ENCODE data around the gene MRPL43. TPM values are rescaled to one million over a fixed set of nuclear protein-coding genes. Genes with fewer than 3 reads are reported as not detected.

MRPL43 gene
- total and polyA plus RNA-seq, 2 experiments from 2014 or later: 83.5 to 145 TPM

GRCh38 chr10:100986623-100986951 lies 710 bp downstream of the MRPL43 start:
- H3K27ac ChIP-seq: no peak overlapping the region

GRCh38 chr10:100985336-100985735 lies 2.0 kb downstream of the MRPL43 start:
- peaks cover 4% of the 10 kb centered on the region; the same call in 1 of the 2 replicates for H3K36me3 ChIP-seq (ENCODE audit: low read depth)
- peaks cover 15% of the 10 kb centered on the region; the same call in 1 of the 2 replicates for H3K4me1 ChIP-seq (ENCODE audit: insufficient read depth)
- no peaks in the 10 kb centered on the region for H3K9me2 ChIP-seq (ENCODE audit: insufficient read depth)
- no peak overlapping the region for H2AFZ ChIP-seq
- in situ Hi-C loops (cut with MboI): no loop called here
- H3K27ac ChIP-seq: no peak overlapping the region
- 78 to 79% methylated on average over 5 of the region's 5 CpGs for WGBS, 2 experiments (ENCODE audit: low coverage in 1 of 2, low lambda C conversion rate in 2 of 2, missing lambda C conversion rate in 2 of 2)
- TF ChIP-seq EZH2 (IDR thresholded peaks at IDR 0.05; ENCODE audit: insufficient read depth, poor library complexity, severe bottlenecking): no peak
- peaks cover 52% of the 10 kb centered on the region for H3K79me2 ChIP-seq (ENCODE audit: insufficient read depth)
- H3K4me2 ChIP-seq (ENCODE audit: unreplicated experiment): no peak overlapping the region
- no peaks in the 10 kb centered on the region for H3K9me3 ChIP-seq (ENCODE audit: low read depth)
- H3K27me3 ChIP-seq (replicated peaks; ENCODE audit: insufficient read depth): no peaks in the 10 kb centered on the region
- H3K9ac ChIP-seq: no peak overlapping the region
- no peaks in the 10 kb centered on the region for H3F3A ChIP-seq (ENCODE audit: insufficient read depth)
- no peak overlapping the region for H3K4me3 ChIP-seq
- H4K20me1 ChIP-seq (ENCODE audit: insufficient read depth): no peaks in the 10 kb centered on the region
- no peak for DNase-seq

More at GRCh38 chr10:100986623-100986951, 710 bp downstream of the MRPL43 start:
- Histone ChIP-seq H3K4me2 (ENCODE audit: unreplicated experiment) (peak overlapping the region; percentile 87), H4K20me1 (ENCODE audit: insufficient read depth) (no peaks in the 10 kb centered on the region), H3K9ac (peak overlapping the region; percentile 85), H2AFZ (peak overlapping the region; percentile 99), H3K9me2 (ENCODE audit: insufficient read depth) (no peaks in the 10 kb centered on the region), H3K9me3 (ENCODE audit: low read depth) (no peaks in the 10 kb centered on the region), H3K4me1 (ENCODE audit: insufficient read depth) (peaks cover 15% of the 10 kb centered on the region; the same call in 1 of the 2 replicates), H3F3A (ENCODE audit: insufficient read depth) (no peaks in the 10 kb centered on the region), H3K36me3 (ENCODE audit: low read depth) (peaks cover 15% of the 10 kb centered on the region; the same call in 1 of the 2 replicates), H3K79me2 (ENCODE audit: insufficient read depth) (peaks cover 60% of the 10 kb centered on the region), H3K27me3 (replicated peaks; ENCODE audit: insufficient read depth) (no peaks in the 10 kb centered on the region), H3K4me3 (peak overlapping the region; percentile 98)
- in situ Hi-C loops (cut with MboI): no loop called here
- TF ChIP-seq EZH2phosphoT487 (IDR thresholded peaks at IDR 0.05; ENCODE audit: insufficient read depth, low read depth) (no peak), EZH2 (IDR thresholded peaks at IDR 0.05; ENCODE audit: insufficient read depth, poor library complexity, severe bottlenecking) (no peak)
- no peak for DNase-seq
- 19 to 21% methylated on average over 17 of the region's 17 CpGs for WGBS, 2 experiments (ENCODE audit: low coverage in 1 of 2, low lambda C conversion rate in 2 of 2, missing lambda C conversion rate in 2 of 2)

GRCh38 chr10:100984672-100985177 lies 2.6 kb downstream of the MRPL43 start:
- no peak for DNase-seq
- Histone ChIP-seq H4K20me1 (ENCODE audit: insufficient read depth) (no peaks in the 10 kb centered on the region), H3K9ac (no peak overlapping the region), H3K27me3 (replicated peaks; ENCODE audit: insufficient read depth) (no peaks in the 10 kb centered on the region), H3F3A (ENCODE audit: insufficient read depth) (no peaks in the 10 kb centered on the region), H3K4me1 (ENCODE audit: insufficient read depth) (peaks cover 15% of the 10 kb centered on the region; the same call in 1 of the 2 replicates), H3K79me2 (ENCODE audit: insufficient read depth) (peaks cover 46% of the 10 kb centered on the region), H3K4me3 (no peak overlapping the region), H3K9me3 (ENCODE audit: low read depth) (no peaks in the 10 kb centered on the region), H3K27ac (no peak overlapping the region), H3K36me3 (ENCODE audit: low read depth) (no peaks in the 10 kb centered on the region), H2AFZ (no peak overlapping the region), H3K9me2 (ENCODE audit: insufficient read depth) (no peaks in the 10 kb centered on the region), H3K4me2 (ENCODE audit: unreplicated experiment) (no peak overlapping the region)
- 63 to 68% methylated on average over 2 of the region's 2 CpGs for WGBS, 2 experiments (ENCODE audit: low coverage in 1 of 2, low lambda C conversion rate in 2 of 2, missing lambda C conversion rate in 2 of 2)
- in situ Hi-C loops (cut with MboI): no loop called here
- TF ChIP-seq EZH2phosphoT487 (IDR thresholded peaks at IDR 0.05; ENCODE audit: insufficient read depth, low read depth): no peak
- TF ChIP-seq EZH2 (IDR thresholded peaks at IDR 0.05; ENCODE audit: insufficient read depth, poor library complexity, severe bottlenecking): no peak

- 79 to 85% methylated on average over 10 to 13 of the region's 13 CpGs for WGBS, 2 experiments (ENCODE audit: low coverage in 1 of 2, low lambda C conversion rate in 2 of 2, missing lambda C conversion rate in 2 of 2)
- no peak for TF ChIP-seq EZH2 (IDR thresholded peaks at IDR 0.05; ENCODE audit: insufficient read depth, poor library complexity, severe bottlenecking)
- TF ChIP-seq EZH2phosphoT487 (IDR thresholded peaks at IDR 0.05; ENCODE audit: insufficient read depth, low read depth): no peak
- no peaks in the 10 kb centered on the region for H3K36me3 ChIP-seq (ENCODE audit: low read depth)
- H3K9me2 ChIP-seq (ENCODE audit: insufficient read depth): no peaks in the 10 kb centered on the region
- H3K9ac ChIP-seq: no peak overlapping the region
- H3K27me3 ChIP-seq (replicated peaks; ENCODE audit: insufficient read depth): no peaks in the 10 kb centered on the region
- no peaks in the 10 kb centered on the region for H3F3A ChIP-seq (ENCODE audit: insufficient read depth)
- H3K4me1 ChIP-seq (ENCODE audit: insufficient read depth): peaks cover 15% of the 10 kb centered on the region; the same call in 1 of the 2 replicates
- H3K9me3 ChIP-seq (ENCODE audit: low read depth): no peaks in the 10 kb centered on the region
- H4K20me1 ChIP-seq (ENCODE audit: insufficient read depth): no peaks in the 10 kb centered on the region
- H3K4me3 ChIP-seq: no peak overlapping the region
- no peak overlapping the region for H3K27ac ChIP-seq
- peaks cover 39% of the 10 kb centered on the region for H3K79me2 ChIP-seq (ENCODE audit: insufficient read depth)
- no peak for DNase-seq
- in situ Hi-C loops (cut with MboI): no loop called here
- H3K4me2 ChIP-seq (ENCODE audit: unreplicated experiment): no peak overlapping the region
- H2AFZ ChIP-seq: no peak overlapping the region
Observed at GRCh38 chr10:100983868-100984671, 3.2 kb downstream of the MRPL43 start.
